ENCODE measurements around the gene ZNF274. TPM values are rescaled to one million over a fixed set of nuclear protein-coding genes. Genes with fewer than 3 reads are reported as not detected.

ZNF274 gene
- total RNA-seq, 1 experiment from 2014 or later = 28.7 TPM

DNA sequence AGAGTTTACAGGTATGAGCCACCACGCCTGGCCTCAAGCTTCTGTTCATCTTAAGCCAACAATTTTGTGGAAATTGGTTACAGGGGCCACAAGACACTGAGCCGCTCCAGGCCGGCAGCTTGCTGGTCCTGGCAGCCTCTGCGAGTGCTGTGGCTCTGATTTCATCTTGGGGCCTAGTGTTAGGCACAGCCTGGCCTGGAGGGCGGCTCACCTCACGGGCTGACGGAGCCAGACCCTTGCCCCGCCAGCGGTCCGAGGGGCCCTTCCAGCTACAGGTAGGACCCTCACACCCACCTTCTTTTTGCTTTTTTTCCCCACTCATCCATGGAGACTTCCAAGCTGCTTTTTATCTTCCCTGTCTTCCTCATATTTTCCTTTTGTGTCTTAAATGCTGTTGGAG lies 54.5 kb downstream of the ZNF274 start:
- H2BK20ac ChIP-seq (ENCODE audit: low read depth, low read length, poor library complexity, severe bottlenecking) = no peak overlapping the region
- H2BK5ac ChIP-seq (ENCODE audit: insufficient read length, low read length) = no peak overlapping the region
- no peak overlapping the region for H3K9ac ChIP-seq (ENCODE audit: extremely low read depth, insufficient read length, low read length)
- no peak overlapping the region for H4K8ac ChIP-seq (replicated peaks; ENCODE audit: insufficient read length, low read depth, low read length)
- H3K4me1 ChIP-seq (ENCODE audit: insufficient read depth, low read length) = no peaks in the 10 kb centered on the region
- no peak overlapping the region for H2BK12ac ChIP-seq (ENCODE audit: insufficient read length, low read depth, low read length)
- H3K27me3 ChIP-seq (ENCODE audit: insufficient read depth, low read length) = no peaks in the 10 kb centered on the region
- Mint-ChIP-seq H3K9me3 (peaks cover 0 to 20% of the 10 kb centered on the region in 2 experiments; a peak in 3 of 5 replicates), H3K36me3 (ENCODE audit: insufficient read depth in 1 of 3, low read depth in 3 of 3) (peaks cover 89 to 95% (median 92%) of the 10 kb centered on the region in 3 experiments), H3K4me1 (no peaks in the 10 kb centered on the region), H3K4me3 (no peak overlapping the region), H3K27me3 (ENCODE audit: low read depth) (no peaks in the 10 kb centered on the region), H3K27ac (no peak overlapping the region)
- no peak overlapping the region for H3K56ac ChIP-seq (ENCODE audit: insufficient read length, low read depth, low read length)
- no peaks in the 10 kb centered on the region for H3K9me3 ChIP-seq (ENCODE audit: control insufficient read depth, low read depth, low read length)
- no peak overlapping the region for H3T11ph ChIP-seq (ENCODE audit: low read length)
- no peak overlapping the region for H4K5ac ChIP-seq (ENCODE audit: insufficient read length, low read depth, low read length)
- H2BK15ac ChIP-seq (ENCODE audit: low read depth, low read length) = no peak overlapping the region
- no peak overlapping the region for H3K27ac ChIP-seq (ENCODE audit: insufficient read length, low read depth, low read length)
- no peak overlapping the region for H2BK120ac ChIP-seq (ENCODE audit: low read depth, low read length, poor library complexity, severe bottlenecking)
- peaks cover 6% of the 10 kb centered on the region for H3K79me1 ChIP-seq (ENCODE audit: insufficient read depth, low read depth, low read length, poor library complexity, severe bottlenecking)
- no peak for TF ChIP-seq CTCF (conservative IDR thresholded peaks at IDR 0.05)
- no peaks in the 10 kb centered on the region for H4K20me1 ChIP-seq (ENCODE audit: control insufficient read depth, insufficient read depth, insufficient read length)
- no peak overlapping the region for H3K14ac ChIP-seq (ENCODE audit: insufficient read depth, low read length)
- no peaks in the 10 kb centered on the region for H3K23me2 ChIP-seq (ENCODE audit: insufficient read length, low read depth, low read length, poor library complexity, severe bottlenecking)
- WGBS (ENCODE audit: extremely low coverage, insufficient read length, low lambda C conversion rate) = no CpG with 5 or more reads among the region's 10 CpGs
- no peaks in the 10 kb centered on the region; the same call in 1 of the 2 replicates for H3K79me2 ChIP-seq (ENCODE audit: insufficient read depth, low read length)
- H3K23ac ChIP-seq (ENCODE audit: insufficient read length, low read depth, low read length) = no peak overlapping the region
- H4K91ac ChIP-seq (ENCODE audit: insufficient read length, low read depth, low read length) = no peak overlapping the region
- H2AFZ ChIP-seq (ENCODE audit: low read length) = no peak overlapping the region
- H3K18ac ChIP-seq (ENCODE audit: insufficient read length, low read depth, low read length) = no peak overlapping the region
- no peak overlapping the region for H2AK5ac ChIP-seq (ENCODE audit: insufficient read length, low read length)
- no peak for DNase-seq
- H3K4ac ChIP-seq (ENCODE audit: low read depth, low read length) = no peak overlapping the region
- H3K4me2 ChIP-seq (ENCODE audit: insufficient read depth, insufficient read length, low read length) = no peak overlapping the region
